NCI-H1417 (cell line): ENCODE data around the gene CDH8.

ENCODE experiments used
- DNase-seq, 3 experiments: peaks; one replicate each; lab custom pipeline; 2025; lab: John Stamatoyannopoulos, UW

Gene CDH8

DNA sequence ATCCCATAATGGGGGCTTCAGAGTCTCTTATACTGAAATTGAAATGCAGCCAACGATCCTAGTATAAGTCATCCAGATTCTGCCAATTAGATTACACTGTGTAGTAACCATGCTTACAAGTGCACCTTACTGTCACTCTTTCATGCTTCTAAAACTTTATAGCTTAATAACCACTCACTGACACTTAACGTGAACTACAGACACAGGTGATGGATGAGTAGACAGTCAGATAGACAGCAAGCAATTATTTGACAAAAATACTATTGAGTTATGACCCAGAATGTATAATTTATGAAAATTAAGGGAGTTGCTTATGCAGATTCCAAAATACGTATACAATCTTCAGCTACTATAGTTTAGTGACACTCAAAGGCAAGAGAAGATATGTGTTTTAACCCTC is 6.3 kb downstream of the CDH8 start:
- DNase-seq, result peak in 2 of 3 experiments; percentile 4 to 54

GRCh38 chr16:62022688-62023087 is 13.6 kb downstream of the CDH8 start:
- no peak for DNase-seq

GRCh38 chr16:62021161-62021581 is 15.1 kb downstream of the CDH8 start:
- no peak for DNase-seq

- DNase-seq, result no peak
Measured at GRCh38 chr16:62020681-62021080, 15.6 kb downstream of the CDH8 start.

GRCh38 chr16:62019851-62020250 is 16.4 kb downstream of the CDH8 start:
- DNase-seq, result no peak

DNA sequence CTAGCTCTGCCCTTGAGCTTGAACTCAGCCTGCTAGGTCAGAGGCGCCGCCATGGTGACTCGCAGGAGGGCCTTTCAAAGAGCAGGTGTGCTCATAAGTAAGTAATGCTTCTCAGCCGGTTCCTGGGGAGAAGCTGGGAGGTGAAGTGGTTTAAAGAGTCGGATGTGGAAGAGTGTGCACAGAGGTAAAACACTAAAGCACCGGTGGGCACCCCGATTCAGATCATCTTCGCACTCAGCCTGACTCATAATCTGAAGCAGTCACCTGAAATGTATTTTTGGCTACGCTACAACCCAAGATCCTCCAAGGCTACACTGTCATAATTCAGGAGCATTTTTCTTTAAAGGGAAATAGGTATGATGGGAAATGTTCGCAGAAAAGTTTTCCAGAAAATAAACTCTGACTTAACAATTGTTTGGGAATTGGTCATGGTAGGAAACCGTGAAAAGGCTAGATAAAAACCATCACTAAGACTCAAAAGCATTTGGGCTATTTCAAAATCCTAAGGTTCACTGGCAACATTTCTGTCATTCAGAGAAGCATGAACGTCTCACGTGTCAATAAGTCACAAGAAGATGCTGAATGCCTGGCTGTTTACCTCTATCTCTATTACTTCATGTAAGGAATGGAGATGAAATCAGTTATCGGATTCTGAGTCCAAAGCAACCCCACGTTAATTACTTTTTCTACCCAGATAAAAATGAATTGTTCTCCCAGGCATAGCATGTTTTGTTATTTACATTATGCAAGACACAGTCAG is 17.8 kb downstream of the CDH8 start:
- DNase-seq, result peak; percentile 54 to 89 (median 62)

GRCh38 chr16:62014319-62014923 is 21.8 kb downstream of the CDH8 start:
- peak in 2 of 3 experiments; percentile 68 to 95 for DNase-seq

DNA sequence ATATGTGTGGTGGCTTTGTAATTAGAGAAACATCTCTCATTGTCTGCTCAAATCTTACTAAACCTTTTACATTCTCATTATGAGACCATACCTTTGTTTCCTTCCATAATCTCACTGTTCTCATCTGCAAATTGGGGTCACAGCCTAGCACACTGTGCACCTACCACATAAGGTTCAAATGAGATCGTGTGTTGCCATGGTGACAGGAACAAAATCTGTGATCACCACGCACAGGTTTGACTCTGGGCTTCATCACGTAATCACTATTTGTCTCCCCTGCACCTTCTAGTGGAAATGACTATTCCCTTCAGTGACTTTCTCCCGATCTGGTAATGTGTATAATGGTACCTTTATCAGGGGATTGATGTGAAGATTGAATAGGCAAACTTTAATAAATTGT is 26.1 kb downstream of the CDH8 start:
- peak in 1 of 3 experiments; percentile 22 for DNase-seq

GRCh38 chr16:61998460-61998859 is 37.8 kb downstream of the CDH8 start:
- peak in 1 of 3 experiments; percentile 22 for DNase-seq

DNA sequence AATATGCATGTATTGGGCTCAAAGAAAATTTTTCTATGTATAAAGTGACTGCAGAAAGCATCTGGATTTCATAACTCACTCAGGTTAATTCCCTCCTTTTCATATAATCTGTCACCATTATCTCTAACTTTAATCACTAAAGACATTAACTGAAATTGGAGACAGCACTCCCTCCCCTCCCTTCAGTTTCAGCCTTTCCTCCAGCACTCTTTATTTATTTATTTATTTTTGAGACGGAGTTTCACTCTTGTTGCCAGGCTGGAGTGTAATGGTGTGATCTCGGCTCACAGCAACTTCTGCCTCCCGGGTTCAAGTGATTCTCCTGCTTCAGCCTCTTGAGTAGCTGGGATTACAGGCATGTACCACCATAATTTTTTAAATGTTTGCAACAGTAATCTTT is 43.1 kb downstream of the CDH8 start:
- DNase-seq, result no peak

DNA sequence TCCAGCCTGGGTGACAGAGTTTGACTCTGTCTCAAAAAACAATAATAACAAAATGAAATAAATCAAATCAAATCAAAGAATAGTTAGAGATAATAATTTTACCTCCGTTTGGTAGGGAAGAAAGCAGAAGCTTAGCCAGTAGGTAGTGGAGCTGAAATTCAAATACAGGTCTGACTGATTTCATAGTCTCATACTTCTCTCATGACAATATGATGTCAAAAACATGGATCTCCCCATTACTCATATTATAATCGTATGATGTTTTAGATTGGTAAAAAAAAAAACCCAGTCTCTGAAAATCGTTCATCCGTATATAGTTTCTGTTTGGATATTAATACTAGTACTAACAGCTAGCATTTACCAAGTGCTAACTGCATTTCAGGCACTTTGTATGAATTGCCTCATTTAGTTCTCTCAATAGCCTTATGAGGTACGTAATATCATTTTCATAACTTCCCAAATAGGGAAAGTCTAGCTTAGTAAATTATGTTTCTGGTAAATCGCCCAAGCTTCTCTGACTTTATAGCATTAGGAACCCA is 48.7 kb downstream of the CDH8 start:
- no peak for DNase-seq

- no peak for DNase-seq
Measured at GRCh38 chr16:61969077-61969382, 67.2 kb downstream of the CDH8 start.

GRCh38 chr16:61968242-61969076 is 67.8 kb downstream of the CDH8 start:
- no peak for DNase-seq

GRCh38 chr16:61957075-61957855 is 79.0 kb downstream of the CDH8 start:
- no peak for DNase-seq

DNA sequence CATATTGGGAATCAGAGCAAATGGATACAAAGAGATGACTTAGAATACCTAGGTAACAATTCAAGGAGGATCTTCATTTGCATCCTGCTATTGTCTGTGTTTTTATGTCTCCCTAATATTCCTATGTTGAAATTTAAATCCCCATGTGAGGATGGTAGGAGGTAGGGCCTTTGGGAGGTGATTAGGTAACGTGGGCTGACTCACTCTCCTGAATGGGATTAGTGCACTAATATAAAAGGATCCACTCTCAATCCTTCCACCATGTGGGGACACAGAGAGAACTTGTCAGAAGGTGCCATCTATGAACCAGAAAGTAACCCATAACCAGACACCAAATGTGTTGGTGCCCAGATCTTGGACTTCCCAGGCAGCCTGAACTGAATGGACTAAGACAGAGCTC is 83.4 kb downstream of the CDH8 start:
- DNase-seq, result no peak

DNA sequence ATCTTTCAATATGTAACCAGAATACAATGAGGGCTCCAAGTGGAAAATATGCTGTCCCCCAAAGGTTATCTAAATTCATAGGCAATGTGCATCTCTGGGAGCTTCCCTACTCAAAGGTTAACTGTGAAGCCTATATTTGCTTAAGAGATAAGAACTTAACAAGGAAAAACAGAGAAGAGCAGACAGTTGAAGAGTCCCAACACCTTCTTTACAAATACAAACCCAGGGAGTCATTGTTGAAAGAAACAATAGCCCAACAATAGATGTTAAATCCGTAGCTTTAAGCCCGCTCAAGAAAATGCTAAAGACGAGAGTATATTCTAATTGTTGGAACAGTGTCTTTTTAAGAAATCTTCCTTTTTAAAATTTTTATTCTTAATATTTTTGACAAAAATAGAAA is 87.8 kb downstream of the CDH8 start:
- DNase-seq, result no peak

- DNase-seq, result no peak
Measured at GRCh38 chr16:61946019-61946418, 90.2 kb downstream of the CDH8 start.

DNA sequence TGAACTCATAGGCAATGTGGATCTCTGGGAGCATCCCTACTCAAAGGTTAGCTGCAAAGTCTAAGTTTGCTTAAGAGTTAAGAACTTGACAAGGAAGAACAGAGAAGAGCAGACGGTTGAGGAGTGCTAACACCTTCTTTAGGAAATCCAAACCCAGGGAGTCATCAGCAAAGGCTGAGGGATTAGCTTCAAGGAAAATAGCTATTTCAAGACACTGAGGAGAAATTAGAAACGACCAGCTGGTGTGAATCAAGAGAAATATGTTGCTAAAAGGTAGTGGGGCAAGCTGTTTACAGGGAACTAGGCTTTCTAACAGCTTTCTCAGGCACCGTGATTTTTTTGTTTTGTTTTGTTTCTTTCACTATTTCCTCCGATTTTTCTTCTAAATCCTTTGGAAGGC is 90.7 kb downstream of the CDH8 start:
- no peak for DNase-seq

GRCh38 chr16:61944004-61944403 is 92.2 kb downstream of the CDH8 start:
- DNase-seq, result peak in 1 of 3 experiments; percentile 2

DNA sequence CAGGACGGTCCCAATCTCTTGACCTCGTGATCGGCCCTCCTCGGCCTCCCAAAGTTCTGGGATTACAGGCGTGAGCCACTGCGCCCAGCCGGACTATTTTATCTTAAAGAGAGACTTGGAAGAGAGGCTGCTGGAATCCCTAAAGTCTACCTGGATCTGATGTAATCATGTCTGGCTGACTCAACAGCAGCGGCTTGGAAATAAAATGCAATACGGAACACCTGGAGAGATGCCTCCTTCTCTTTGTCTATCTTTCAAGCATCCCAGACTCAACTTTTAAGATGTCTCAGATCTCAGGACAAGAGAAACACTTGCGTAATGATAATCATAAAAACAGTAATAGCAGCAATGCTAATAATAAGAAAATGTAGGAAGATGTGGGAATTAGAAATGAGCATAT is 95.6 kb downstream of the CDH8 start:
- DNase-seq, result no peak

DNA sequence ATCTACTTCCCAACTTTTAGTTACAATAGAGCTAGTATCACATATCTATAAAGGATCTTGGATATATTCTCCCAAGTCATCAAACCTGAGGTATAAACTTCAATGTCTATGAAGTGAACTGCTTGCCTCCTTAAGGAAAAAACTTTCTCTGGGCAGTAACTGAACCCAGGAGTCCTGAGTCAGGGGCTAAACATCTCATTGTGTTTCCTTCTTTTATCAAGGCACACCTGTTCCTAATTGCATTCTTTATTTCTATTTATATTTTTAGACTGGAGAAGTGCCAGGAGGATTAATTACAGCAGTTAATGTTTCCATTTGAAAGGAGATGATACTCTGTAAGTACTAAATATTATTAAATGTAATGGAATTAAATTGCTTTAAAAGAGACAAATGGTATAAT is 98.6 kb downstream of the CDH8 start:
- peak in 2 of 3 experiments; percentile 2 to 56 for DNase-seq

DNA sequence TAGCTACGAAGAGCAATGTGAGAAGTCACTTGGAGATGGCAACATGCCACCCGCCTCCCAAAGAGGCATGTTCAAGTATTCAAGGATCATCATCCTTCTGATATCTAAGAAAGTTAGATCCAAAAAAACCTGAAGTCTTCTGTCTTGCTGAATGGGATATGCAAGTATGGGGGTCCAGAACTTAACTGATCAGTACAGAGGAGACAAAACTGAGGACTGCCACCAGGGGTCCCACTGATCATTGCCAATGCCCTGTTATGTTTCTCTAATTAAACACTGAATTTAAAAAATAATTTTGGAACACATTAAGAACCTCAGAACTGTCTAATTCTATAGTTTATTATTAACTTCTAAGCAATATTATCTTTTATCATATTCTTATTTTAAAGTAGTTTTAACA is 99.7 kb downstream of the CDH8 start:
- DNase-seq, result peak in 1 of 3 experiments; percentile 45
